Ovary (tissue), 9 donors: ENCODE measurements around the gene CDYL2. TPM values are rescaled to one million over a fixed set of nuclear protein-coding genes. Genes with fewer than 3 reads are reported as not detected.

Source experiments
- DNase-seq, 5 donors: peaks; one replicate each; pipeline ENCODE4 v3.0.0-alpha.2; 2019 to 2020
- H3K27ac ChIP-seq, 2 donors: fragments of 200-600 bp; one replicate each; pipeline versions ENCODE4 v1.5.1 to v1.8.0; 2019 to 2022
- H3K27me3 ChIP-seq: fragments of 200-600 bp; one replicate; pipeline ENCODE4 v1.8.0; 2022
- H3K36me3 ChIP-seq: fragments of 200-600 bp; sonication (generic); one replicate; pipeline ENCODE4 v1.5.1; 2019
- H3K4me1 ChIP-seq: one replicate; pipeline ENCODE4 v1.8.1; 2013; ENCODE audit warnings: mild to moderate bottlenecking, moderate library complexity; ENCODE audit not compliant: insufficient read depth
- H3K4me3 ChIP-seq: fragments of 200-600 bp; sonication (generic); one replicate; pipeline ENCODE4 v1.5.1; 2017
- H3K9me3 ChIP-seq, 2 donors: fragments of 200-600 bp in 1 of 2; sonication (generic) in 1 of 2; one replicate each; pipeline versions ENCODE4 v1.5.1 to v1.8.1; 2013 to 2019; ENCODE audit warnings: mild to moderate bottlenecking in 1 of 2, moderate library complexity in 1 of 2
- CTCF ChIP-seq, 3 donors: fragments of 450-650 bp in 2 of 3; fragments of 200-600 bp in 1 of 3; IDR thresholded peaks; one replicate each; pipeline versions ENCODE4 v1.5.1 to v1.8.0; 2016 to 2022; ENCODE audit warnings: antibody characterized with exemption in 3 of 3, mild to moderate bottlenecking in 1 of 3
- EP300 ChIP-seq: sonication (generic); formaldehyde crosslinking; IDR thresholded peaks from one replicate; pipeline ENCODE4 v1.6.1; 2017; ENCODE audit warnings: antibody characterized with exemption
- POLR2A ChIP-seq: fragments of 450-650 bp; IDR thresholded peaks from one replicate; pipeline ENCODE4 v1.6.1; 2017; ENCODE audit warnings: antibody characterized with exemption, mild to moderate bottlenecking, moderate library complexity
- WGBS, 3 donors: extraction: QIAGEN DNeasy Blood & Tissue Kit in 1 of 3; methylation state at CpG; one replicate each; pipeline versions ENCODE4 v1.1.5 to v1.1.7; 2013 to 2017; 5-methylcytosine and 5-hydroxymethylcytosine counted together
- intact Hi-C, 4 donors: fragments of 100-400 bp; cut with DNase I; formaldehyde crosslinking; loops; one replicate each; pipeline versions ENCODE4 v1.11.0 to v1.15.1; 2022 to 2023
- polyA plus RNA-seq, 2 donors: library from polyadenylated mRNA; stranded (reverse); fragments of 200-250 nt in 1 of 2; fragments of 350-450 nt in 1 of 2; fragmentation: Illumina TruSeq in 1 of 2; extraction: RNeasy Lipid Tissue Mini Kit (QIAGEN cat#74804) in 1 of 2; gene quantifications; one replicate each; pipeline ENCODE4 v1.2.3, GENCODE V29; 2013 to 2014
- total RNA-seq, 7 donors: library from RNA; depleted of rRNA in 2 of 7; stranded (reverse); fragments of >200 nt in 2 of 7; fragmentation: NEBNext Ultra II Directional in 3 of 7; extraction: Animal tissue kit (Norgen Biotek cat#: 25700) in 3 of 7; gene quantifications; one replicate each; pipeline versions ENCODE4 v1.1.0 to v1.2.4, GENCODE V29; 2016 to 2023
- donor health status: DM: no; HTN: no; CAD: no; lungs with moderate emphysema.
- donor health status: DM: no; HTN: no; CAD: no.
- donor health status: Bipolar disorder and iron deficiency.
- donor health status: DM: yes; HTN: yes; CAD: no.
- donor health status: DM: no; HTN: no; CAD: no.
- donor health status: DM: yes; HTN: yes; CAD: no.

CDYL2 gene
- total and polyA plus RNA-seq, 9 donors = 0.48 to 4.4 (median 1.8) TPM

DNA sequence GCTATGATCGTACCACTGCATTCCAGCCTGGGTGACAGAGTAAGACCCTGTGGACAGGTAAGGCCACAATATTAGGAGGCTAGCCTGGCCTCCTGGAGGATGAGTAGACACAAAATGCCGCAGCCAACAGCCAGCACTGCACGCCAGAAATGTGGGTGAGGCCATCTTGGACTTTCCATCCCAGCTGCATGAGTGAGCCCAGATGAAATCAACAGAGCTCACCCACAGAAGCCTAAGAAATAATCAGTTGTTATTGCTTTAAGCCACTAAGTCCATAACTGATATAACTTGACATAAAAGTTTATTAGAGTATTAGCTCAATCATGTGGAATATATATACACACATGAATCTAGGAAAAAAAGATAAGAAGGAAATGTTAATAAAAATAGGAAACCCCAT is 101.7 kb downstream of the CDYL2 start:
- H3K36me3 ChIP-seq = no peaks in the 10 kb centered on the region
- WGBS, 3 donors = 96 to 100% (median 97%) methylated on average over 3 of the region's 3 CpGs
- no peak overlapping the region for H3K27ac ChIP-seq
- H3K9me3 ChIP-seq = no peaks in the 10 kb centered on the region
- no peaks in the 10 kb centered on the region for H3K4me1 ChIP-seq
- TF ChIP-seq EP300 (no peak), CTCF (IDR thresholded peaks at IDR 0.05) (no peak), POLR2A (no peak)
- intact Hi-C loops = no loop called here
- DNase-seq = no peak
- H3K27me3 ChIP-seq = no peaks in the 10 kb centered on the region
- no peak overlapping the region for H3K4me3 ChIP-seq

DNA sequence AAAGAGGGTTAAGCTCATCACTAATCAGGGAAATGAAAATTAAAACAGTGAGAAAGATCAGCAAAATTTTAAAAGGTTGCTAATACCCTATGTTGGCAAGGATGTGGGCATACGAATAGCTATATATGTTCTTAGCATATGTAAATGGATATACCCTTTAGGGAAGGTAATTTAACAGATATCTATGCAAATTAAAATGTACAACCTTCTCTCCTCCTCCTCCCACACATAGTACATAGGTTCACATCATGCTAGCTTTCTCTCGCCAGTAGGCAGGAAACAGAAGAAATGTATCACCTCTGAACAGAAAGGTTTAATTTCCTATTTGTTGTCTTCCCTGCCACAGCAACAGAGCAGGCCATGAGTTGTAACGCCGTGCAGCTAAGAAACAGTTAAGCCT is 103.8 kb downstream of the CDYL2 start:
- 79 to 87% (median 85%) methylated on average over 4 of the region's 4 CpGs for WGBS, 3 donors
- H3K9me3 ChIP-seq = no peaks in the 10 kb centered on the region
- intact Hi-C loops = no loop called here
- H3K27ac ChIP-seq = no peak overlapping the region
- no peak for DNase-seq
- no peaks in the 10 kb centered on the region for H3K36me3 ChIP-seq
- no peak for TF ChIP-seq EP300
- TF ChIP-seq CTCF (IDR thresholded peaks at IDR 0.05) = no peak
- TF ChIP-seq POLR2A = no peak
- H3K4me3 ChIP-seq = no peak overlapping the region
- no peaks in the 10 kb centered on the region for H3K4me1 ChIP-seq
- no peaks in the 10 kb centered on the region for H3K27me3 ChIP-seq

GRCh38 chr16:80695020-80695419 is 109.4 kb downstream of the CDYL2 start:
- Histone ChIP-seq H3K4me3 (no peak overlapping the region), H3K4me1 (no peaks in the 10 kb centered on the region), H3K27me3 (no peaks in the 10 kb centered on the region), H3K9me3 (no peaks in the 10 kb centered on the region), H3K36me3 (no peaks in the 10 kb centered on the region), H3K27ac (no peak overlapping the region)
- intact Hi-C loops = loop anchor here in 1 of 4 donors (10.0 kb wide), 1 partner anchor 1880 kb away; no protein-coding TSS in a partner anchor
- TF ChIP-seq EP300 (no peak), POLR2A (no peak)
- WGBS, 3 donors = 90 to 97% (median 93%) methylated on average over 2 of the region's 2 CpGs
- no peak for DNase-seq

- intact Hi-C loops = loop anchor here in 1 of 4 donors (10.0 kb wide), 1 partner anchor 1881 kb away; no protein-coding TSS in a partner anchor
- DNase-seq = no peak
- no peaks in the 10 kb centered on the region for H3K27me3 ChIP-seq
- WGBS, 3 donors = 68 to 82% (median 69%) methylated on average over 4 of the region's 4 CpGs
- no peaks in the 10 kb centered on the region for H3K36me3 ChIP-seq
- no peak overlapping the region for H3K27ac ChIP-seq
- no peak overlapping the region for H3K4me3 ChIP-seq
- H3K9me3 ChIP-seq = no peaks in the 10 kb centered on the region
- no peaks in the 10 kb centered on the region for H3K4me1 ChIP-seq
- no peak for TF ChIP-seq POLR2A
- TF ChIP-seq CTCF (IDR thresholded peaks at IDR 0.05) = no peak
- no peak for TF ChIP-seq EP300
These were observed 110.8 kb downstream of the CDYL2 start for GRCh38 chr16:80693553-80693952.

DNA sequence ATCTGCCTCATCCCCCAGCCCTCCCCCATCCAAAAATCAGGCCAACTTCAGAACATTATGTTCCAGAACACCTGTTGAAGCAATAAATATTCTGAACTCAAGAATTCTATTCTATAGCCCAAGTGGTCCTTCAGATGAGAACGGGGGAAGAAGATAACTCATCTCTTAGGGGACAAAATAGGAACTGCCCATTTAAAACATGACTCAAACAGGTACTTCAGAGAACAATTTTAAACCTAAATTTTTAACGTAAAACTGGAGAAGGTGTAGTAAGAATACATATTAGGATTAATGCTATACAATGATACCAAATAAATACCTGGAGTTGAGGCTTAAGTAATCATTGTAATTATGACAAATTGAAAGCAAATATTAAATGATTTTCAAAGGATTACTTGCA is 112.1 kb downstream of the CDYL2 start:
- TF ChIP-seq CTCF (IDR thresholded peaks at IDR 0.05) = no peak
- TF ChIP-seq POLR2A = no peak
- no peak for TF ChIP-seq EP300
- no peaks in the 10 kb centered on the region for H3K36me3 ChIP-seq
- H3K27me3 ChIP-seq = no peaks in the 10 kb centered on the region
- H3K27ac ChIP-seq = no peak overlapping the region
- no peaks in the 10 kb centered on the region for H3K9me3 ChIP-seq
- WGBS, 3 donors = 80 to 85% (median 81%) methylated on average over 2 of the region's 2 CpGs
- H3K4me1 ChIP-seq = no peaks in the 10 kb centered on the region
- DNase-seq = no peak
- no peak overlapping the region for H3K4me3 ChIP-seq
- intact Hi-C loops = loop anchor here in 1 of 4 donors (10.0 kb wide), 1 partner anchor 1883 kb away; no protein-coding TSS in a partner anchor
